ENCODE results near the gene LILRA2. TPM values are rescaled to one million over a fixed set of nuclear protein-coding genes. Genes with fewer than 3 reads are reported as not detected.

LILRA2 gene
- total and polyA plus RNA-seq, 3 experiments from 2014 or later = not detected

- DNase-seq = no peak
- ChIA-PET POLR2A (no interaction called here), CTCF (no interaction called here)
- H3K27ac ChIP-seq (ENCODE audit: low read depth, low read length) = no peak overlapping the region
- peaks cover 6 to 12% (median 8%) of the 10 kb centered on the region in 5 donors for H3K9me3 Mint-ChIP-seq
- H3K27ac Mint-ChIP-seq = peak overlapping the region in 1 of 8 donors; percentile 81
- H3K36me3 ChIP-seq (ENCODE audit: insufficient read depth, low read length) = no peaks in the 10 kb centered on the region
- H3K27me3 ChIP-seq (ENCODE audit: insufficient read depth, low read length, poor library complexity, severe bottlenecking) = peaks cover 4% of the 10 kb centered on the region
- H3K4me1 ChIP-seq (ENCODE audit: insufficient read depth, low read length) = no peaks in the 10 kb centered on the region
- no peak overlapping the region for H3K4me3 Mint-ChIP-seq
- no peaks in the 10 kb centered on the region for H3K36me3 Mint-ChIP-seq
- no peak overlapping the region for H3K4me3 ChIP-seq (ENCODE audit: low read length)
- no peaks in the 10 kb centered on the region for H3K9me3 ChIP-seq (ENCODE audit: low read length)
- H3K4me1 Mint-ChIP-seq = no peaks in the 10 kb centered on the region
- H3K27me3 Mint-ChIP-seq = peaks cover 21 to 48% of the 10 kb centered on the region in 2 donors
Measured at GRCh38 chr19:54606891-54607784, 33.5 kb downstream of the LILRA2 start.

- POLR2A ChIA-PET = no interaction called here
- CTCF ChIA-PET = no interaction called here
Measured at GRCh38 chr19:54607785-54608150, 34.2 kb downstream of the LILRA2 start.

GRCh38 chr19:54608205-54608604 lies 34.6 kb downstream of the LILRA2 start:
- Mint-ChIP-seq H3K36me3 (no peaks in the 10 kb centered on the region), H3K4me3 (no peak overlapping the region), H3K9me3 (peaks cover 6 to 12% (median 8%) of the 10 kb centered on the region in 5 donors), H3K4me1 (no peaks in the 10 kb centered on the region), H3K27ac (no peak overlapping the region), H3K27me3 (peaks cover 22 to 48% of the 10 kb centered on the region in 2 donors)
- no peak overlapping the region for H3K4me3 ChIP-seq (ENCODE audit: low read length)
- CTCF ChIA-PET = no interaction called here
- peaks cover 4% of the 10 kb centered on the region for H3K27me3 ChIP-seq (ENCODE audit: insufficient read depth, low read length, poor library complexity, severe bottlenecking)
- POLR2A ChIA-PET = no interaction called here
- H3K27ac ChIP-seq (ENCODE audit: low read depth, low read length) = no peak overlapping the region
- no peaks in the 10 kb centered on the region for H3K36me3 ChIP-seq (ENCODE audit: insufficient read depth, low read length)
- H3K4me1 ChIP-seq (ENCODE audit: insufficient read depth, low read length) = no peaks in the 10 kb centered on the region
- no peak for DNase-seq
- no peaks in the 10 kb centered on the region for H3K9me3 ChIP-seq (ENCODE audit: low read length)

More at GRCh38 chr19:54607785-54608150, 34.2 kb downstream of the LILRA2 start:
- Mint-ChIP-seq H3K36me3 (no peaks in the 10 kb centered on the region), H3K4me3 (no peak overlapping the region), H3K4me1 (no peaks in the 10 kb centered on the region), H3K9me3 (peaks cover 6 to 12% (median 8%) of the 10 kb centered on the region in 5 donors), H3K27ac (no peak overlapping the region), H3K27me3 (peaks cover 21 to 48% of the 10 kb centered on the region in 2 donors)
- Histone ChIP-seq H3K9me3 (ENCODE audit: low read length) (no peaks in the 10 kb centered on the region), H3K27me3 (ENCODE audit: insufficient read depth, low read length, poor library complexity, severe bottlenecking) (peaks cover 4% of the 10 kb centered on the region), H3K4me1 (ENCODE audit: insufficient read depth, low read length) (no peaks in the 10 kb centered on the region), H3K4me3 (ENCODE audit: low read length) (no peak overlapping the region), H3K36me3 (ENCODE audit: insufficient read depth, low read length) (no peaks in the 10 kb centered on the region), H3K27ac (ENCODE audit: low read depth, low read length) (no peak overlapping the region)
- DNase-seq = no peak

- H3K27me3 ChIP-seq (ENCODE audit: insufficient read depth, low read length, poor library complexity, severe bottlenecking) = peaks cover 4% of the 10 kb centered on the region
- no peaks in the 10 kb centered on the region for H3K4me1 ChIP-seq (ENCODE audit: insufficient read depth, low read length)
- H3K4me3 ChIP-seq (ENCODE audit: low read length) = no peak overlapping the region
- CTCF ChIA-PET = no interaction called here
- no peak overlapping the region for H3K4me3 Mint-ChIP-seq
- H3K9me3 ChIP-seq (ENCODE audit: low read length) = no peaks in the 10 kb centered on the region
- H3K27ac Mint-ChIP-seq = no peak overlapping the region
- H3K27me3 Mint-ChIP-seq = peaks cover 22 to 48% of the 10 kb centered on the region in 2 donors
- no peaks in the 10 kb centered on the region for H3K4me1 Mint-ChIP-seq
- peaks cover 6 to 12% (median 8%) of the 10 kb centered on the region in 5 donors for H3K9me3 Mint-ChIP-seq
- no peak for DNase-seq
- no peaks in the 10 kb centered on the region for H3K36me3 Mint-ChIP-seq
- H3K36me3 ChIP-seq (ENCODE audit: insufficient read depth, low read length) = no peaks in the 10 kb centered on the region
- H3K27ac ChIP-seq (ENCODE audit: low read depth, low read length) = no peak overlapping the region
- POLR2A ChIA-PET = no interaction called here
Measured at GRCh38 chr19:54608792-54609191, 35.2 kb downstream of the LILRA2 start.

- Mint-ChIP-seq H3K36me3 (no peaks in the 10 kb centered on the region), H3K27me3 (peaks cover 20 to 43% of the 10 kb centered on the region in 2 donors), H3K4me3 (no peak overlapping the region), H3K27ac (no peak overlapping the region), H3K9me3 (peaks cover 6 to 11% (median 10%) of the 10 kb centered on the region in 5 donors), H3K4me1 (no peaks in the 10 kb centered on the region)
- no peak for DNase-seq
- ChIA-PET CTCF (no interaction called here), POLR2A (no interaction called here)
- Histone ChIP-seq H3K4me3 (ENCODE audit: low read length) (no peak overlapping the region), H3K27ac (ENCODE audit: low read depth, low read length) (no peak overlapping the region), H3K27me3 (ENCODE audit: insufficient read depth, low read length, poor library complexity, severe bottlenecking) (peaks cover 4% of the 10 kb centered on the region), H3K4me1 (ENCODE audit: insufficient read depth, low read length) (no peaks in the 10 kb centered on the region), H3K9me3 (ENCODE audit: low read length) (no peaks in the 10 kb centered on the region), H3K36me3 (ENCODE audit: insufficient read depth, low read length) (no peaks in the 10 kb centered on the region)
Measured at GRCh38 chr19:54609356-54609791, 35.8 kb downstream of the LILRA2 start.

- Histone ChIP-seq H3K27ac (ENCODE audit: low read depth, low read length) (no peak overlapping the region), H3K27me3 (ENCODE audit: insufficient read depth, low read length, poor library complexity, severe bottlenecking) (peaks cover 4% of the 10 kb centered on the region), H3K9me3 (ENCODE audit: low read length) (no peaks in the 10 kb centered on the region), H3K36me3 (ENCODE audit: insufficient read depth, low read length) (no peaks in the 10 kb centered on the region), H3K4me3 (ENCODE audit: low read length) (no peak overlapping the region), H3K4me1 (ENCODE audit: insufficient read depth, low read length) (no peaks in the 10 kb centered on the region)
- DNase-seq = no peak
- no peak overlapping the region for H3K4me3 Mint-ChIP-seq
- peaks cover 5 to 16% of the 10 kb centered on the region in 2 donors for H3K27me3 Mint-ChIP-seq
- ChIA-PET POLR2A (no interaction called here), CTCF (no interaction called here)
- H3K36me3 Mint-ChIP-seq = no peaks in the 10 kb centered on the region
- peaks cover 0 to 1% (median 0%) of the 10 kb centered on the region in 3 donors for H3K4me1 Mint-ChIP-seq
- H3K27ac Mint-ChIP-seq = no peak overlapping the region
- H3K9me3 Mint-ChIP-seq = peaks cover 0 to 6% (median 4%) of the 10 kb centered on the region in 5 donors
Measured at GRCh38 chr19:54612428-54612827, 38.8 kb downstream of the LILRA2 start.

- Histone ChIP-seq H3K36me3 (ENCODE audit: insufficient read depth, low read length) (no peaks in the 10 kb centered on the region), H3K27me3 (ENCODE audit: insufficient read depth, low read length, poor library complexity, severe bottlenecking) (peaks cover 3% of the 10 kb centered on the region), H3K9me3 (ENCODE audit: low read length) (no peaks in the 10 kb centered on the region), H3K4me3 (ENCODE audit: low read length) (no peak overlapping the region), H3K27ac (ENCODE audit: low read depth, low read length) (no peak overlapping the region), H3K4me1 (ENCODE audit: insufficient read depth, low read length) (no peaks in the 10 kb centered on the region)
- no peak overlapping the region for H3K4me3 Mint-ChIP-seq
- CTCF ChIA-PET = no interaction called here
- H3K27me3 Mint-ChIP-seq = peaks cover 2 to 5% of the 10 kb centered on the region in 2 donors
- peaks cover 0 to 1% (median 0%) of the 10 kb centered on the region in 3 donors for H3K4me1 Mint-ChIP-seq
- DNase-seq = no peak
- no peak overlapping the region for H3K27ac Mint-ChIP-seq
- H3K9me3 Mint-ChIP-seq = peaks cover 0 to 5% (median 3%) of the 10 kb centered on the region in 5 donors
- no peaks in the 10 kb centered on the region for H3K36me3 Mint-ChIP-seq
- POLR2A ChIA-PET = no interaction called here
Measured at GRCh38 chr19:54614726-54615125, 41.1 kb downstream of the LILRA2 start.

GRCh38 chr19:54616057-54616456 lies 42.5 kb downstream of the LILRA2 start:
- Histone ChIP-seq H3K27me3 (ENCODE audit: insufficient read depth, low read length, poor library complexity, severe bottlenecking) (no peaks in the 10 kb centered on the region), H3K9me3 (ENCODE audit: low read length) (no peaks in the 10 kb centered on the region), H3K27ac (ENCODE audit: low read depth, low read length) (no peak overlapping the region), H3K4me1 (ENCODE audit: insufficient read depth, low read length) (no peaks in the 10 kb centered on the region), H3K36me3 (ENCODE audit: insufficient read depth, low read length) (no peaks in the 10 kb centered on the region), H3K4me3 (ENCODE audit: low read length) (no peak overlapping the region)
- H3K9me3 Mint-ChIP-seq = peaks cover 0 to 5% (median 2%) of the 10 kb centered on the region in 5 donors
- POLR2A ChIA-PET = no interaction called here
- H3K27me3 Mint-ChIP-seq = peaks cover 2 to 4% of the 10 kb centered on the region in 2 donors
- CTCF ChIA-PET = no interaction called here
- no peak overlapping the region for H3K4me3 Mint-ChIP-seq
- DNase-seq = no peak
- H3K36me3 Mint-ChIP-seq = no peaks in the 10 kb centered on the region
- peak overlapping the region in 3 of 8 donors; percentile 11 to 19 (median 14) for H3K27ac Mint-ChIP-seq
- H3K4me1 Mint-ChIP-seq = peaks cover 0 to 1% (median 0%) of the 10 kb centered on the region in 3 donors

Data from CD8-positive, alpha-beta memory T cell (primary cell).